Measurements from ENCODE around the gene CDKN1C.

- no peak for TF ChIP-seq REST (IDR thresholded peaks at IDR 0.05; ENCODE audit: insufficient read depth in 1 of 2, low read depth in 2 of 2, low read length in 2 of 2)
- no peak for TF ChIP-seq SIN3A (IDR thresholded peaks at IDR 0.05; ENCODE audit: borderline replicate concordance, insufficient read depth, low read length)
- TF ChIP-seq POLR2AphosphoS5 (IDR thresholded peaks at IDR 0.05; ENCODE audit: low read depth, low read length): no peak
Measured at GRCh38 chr11:2922655-2923054, 37.1 kb upstream of the CDKN1C start.
